A549 (cell line): ENCODE measurements around the gene PCDHB12. TPM values are rescaled to one million over a fixed set of nuclear protein-coding genes. Genes with fewer than 3 reads are reported as not detected.
A peak's percentile ranks its signal among the peaks of the same experiment; 100 is the strongest.
"Not testable (repeated sequence)": the region's sequence is repeated elsewhere in the genome, so short reads cannot be mapped to it uniquely, and the experiment has no call there.

Source experiments
- ATAC-seq, 2 experiments: fragments of 200-7000 bp in 1 of 2; fragments of >200 bp in 1 of 2; cut with Nextera tagmentation in 1 of 2; cut with Tn5 transposase in 1 of 2; 3 replicates each; pipeline versions ENCODE4 v1.8.0 to v1.9.1; 2018 to 2020; ENCODE audit warnings: mild to moderate bottlenecking in 1 of 2, moderate library complexity in 1 of 2
- CTCF ChIA-PET: fragments of 300-600 bp; sonication (Branson Sonifier 250); formaldehyde crosslinking; extraction: SDS; loops from one replicate; lab custom pipeline; 2021; ENCODE audit warnings: antibody characterized with exemption, inconsistent platforms; lab: Yijun Ruan, JAX
- POLR2A ChIA-PET: fragments of 350-600 bp; formaldehyde crosslinking; extraction: SDS; loops from one replicate; lab custom pipeline; 2021; ENCODE audit warnings: antibody characterized with exemption, inconsistent platforms; lab: Yijun Ruan, JAX
- DNase-seq, 2 experiments: peaks; one replicate each; pipeline versions ENCODE4 v3.0.0 to v3.0.0-alpha.2; 2011 to 2016; ENCODE audit warnings: low read depth in 1 of 2, low spot score in 1 of 2
- FAIRE-seq: peaks from 2 replicates; lab custom pipeline; 2011; peaks lifted over from hg19 to GRCh38; lab: Jason Lieb, UNC
- H3K27ac ChIP-seq, 2 experiments: fragments of >200 bp; sonication (Bioruptor Twin); formaldehyde crosslinking; 3 replicates each; pipeline ENCODE4 v1.5.1; 2016 to 2017
- H3K4me1 ChIP-seq: fragments of >200 bp; sonication (Bioruptor Twin); formaldehyde crosslinking; 3 replicates; pipeline ENCODE4 v1.6.1; 2016
- H3K4me2 ChIP-seq: fragments of >200 bp; sonication (Bioruptor Twin); formaldehyde crosslinking; 3 replicates; pipeline ENCODE4 v1.6.1; 2016
- H3K4me3 ChIP-seq: fragments of >200 bp; sonication (Bioruptor Twin); formaldehyde crosslinking; 3 replicates; pipeline ENCODE4 v1.5.1; 2016
- H3K9me3 ChIP-seq: fragments of >200 bp; sonication (Bioruptor Twin); formaldehyde crosslinking; 3 replicates; pipeline ENCODE4 v1.6.1; 2016
- CBX8 ChIP-seq: fragments of 200-600 bp; sonication (generic); IDR thresholded peaks from 2 replicates; pipeline ENCODE4 v1.6.1; 2016
- HDAC2 ChIP-seq: fragments of 200-600 bp; sonication (generic); IDR thresholded peaks from 2 replicates; pipeline ENCODE4 v1.6.1; 2016
- HEYL ChIP-seq: fragments of 250-450 bp; sonication (Bioruptor Pico); IDR thresholded peaks from 2 replicates; pipeline ENCODE4 v1.8.0; 2021; ENCODE audit warnings: mild to moderate bottlenecking, moderate library complexity
- HOXA7 ChIP-seq: fragments of 250-450 bp; sonication (Bioruptor Pico); IDR thresholded peaks from 2 replicates; pipeline ENCODE4 v1.5.0; 2020; ENCODE audit warnings: mild to moderate bottlenecking, moderate library complexity
- HOXB13 ChIP-seq: fragments of 250-450 bp; sonication (Bioruptor Pico); IDR thresholded peaks from 2 replicates; pipeline ENCODE4 v1.5.0; 2020; ENCODE audit warnings: low read depth, mild to moderate bottlenecking, moderate library complexity
- HOXB5 ChIP-seq: fragments of 250-450 bp; sonication (Bioruptor Pico); IDR thresholded peaks from 2 replicates; pipeline ENCODE4 v1.5.0; 2020; ENCODE audit warnings: mild to moderate bottlenecking, moderate library complexity
- JUN ChIP-seq, 2 experiments: fragments of >200 bp; sonication (Bioruptor Twin); formaldehyde crosslinking; IDR thresholded peaks; 2 replicates in 1 of 2; 3 replicates in 1 of 2; pipeline ENCODE4 v1.6.1; 2016 to 2017
- KDM1A ChIP-seq: fragments of 200-600 bp; sonication (generic); IDR thresholded peaks from 2 replicates; pipeline ENCODE4 v1.6.1; 2016; ENCODE audit warnings: low read depth, mild to moderate bottlenecking
- NPAS2 ChIP-seq: fragments of 250-450 bp; sonication (Bioruptor Pico); IDR thresholded peaks from 2 replicates; pipeline ENCODE4 v1.8.0; 2022; ENCODE audit warnings: mild to moderate bottlenecking, moderate library complexity, borderline replicate concordance
- PHF8 ChIP-seq: fragments of 200-600 bp; sonication (generic); IDR thresholded peaks from 2 replicates; pipeline ENCODE4 v1.6.1; 2016; ENCODE audit warnings: low read depth, mild to moderate bottlenecking, antibody characterized with exemption, moderate library complexity, borderline replicate concordance
- RAD21 ChIP-seq, 2 experiments: fragments of >200 bp in 1 of 2; sonication (Bioruptor Twin) in 1 of 2; formaldehyde crosslinking in 1 of 2; IDR thresholded peaks in 1 of 2; conservative IDR thresholded peaks in 1 of 2; 2 replicates in 1 of 2; 3 replicates in 1 of 2; pipeline ENCODE4 v1.6.1; 2012 to 2018; ENCODE audit warnings: inconsistent platforms in 1 of 2
- RFX5 ChIP-seq: fragments of 450-650 bp; IDR thresholded peaks from 2 replicates; pipeline ENCODE4 v1.7.1; 2014; ENCODE audit warnings: antibody characterized with exemption, mild to moderate bottlenecking, moderate library complexity
- SMC3 ChIP-seq: fragments of >200 bp; sonication (Bioruptor Twin); formaldehyde crosslinking; IDR thresholded peaks from 3 replicates; pipeline ENCODE4 v1.6.1; 2018; ENCODE audit warnings: inconsistent platforms
- TP53 ChIP-seq: fragments of 250-450 bp; sonication (Bioruptor Pico); IDR thresholded peaks from 2 replicates; pipeline ENCODE4 v1.5.0; 2021; ENCODE audit warnings: mild to moderate bottlenecking, moderate library complexity
- ZNF302 ChIP-seq: fragments of 250-450 bp; sonication (Bioruptor Pico); IDR thresholded peaks from 2 replicates; pipeline ENCODE4 v1.9.0; 2021; ENCODE audit warnings: inconsistent platforms, mild to moderate bottlenecking, moderate library complexity
- WGBS: methylation state at CpG from one replicate; pipeline ENCODE4 v1.1.6; 2017; ENCODE audit errors: missing lambda C conversion rate; 5-methylcytosine and 5-hydroxymethylcytosine counted together
- polyA plus RNA-seq, 4 experiments: library from polyadenylated mRNA; depleted of rRNA in 3 of 4; stranded (reverse); fragments of >200 nt; fragmentation: RNase III in 1 of 4; extraction: RNeasy Plus Mini Kit Qiagen cat#74134 plus additional on column Dnase treatment in 1 of 4; gene quantifications; 2 replicates in 3 of 4; 3 replicates in 1 of 4; pipeline ENCODE4 v1.2.3, GENCODE V29; 2011 to 2017
- TF ChIP-seq, protein P1 (sequence below): fragments of >200 bp; sonication (Bioruptor Twin); formaldehyde crosslinking; IDR thresholded peaks from 2 replicates; pipeline ENCODE4 v1.6.1; 2016
- TF ChIP-seq, protein P2 (sequence below): fragments of 250-450 bp; sonication (Bioruptor Pico); IDR thresholded peaks from 2 replicates; pipeline ENCODE4 v1.5.0; 2020; ENCODE audit warnings: low read depth, mild to moderate bottlenecking, moderate library complexity

Gene PCDHB12
- polyA plus RNA-seq, 2 of the 4 experiments (the other 2 are of a cell fraction) = 0.05 TPM; not detected in 1

DNA sequence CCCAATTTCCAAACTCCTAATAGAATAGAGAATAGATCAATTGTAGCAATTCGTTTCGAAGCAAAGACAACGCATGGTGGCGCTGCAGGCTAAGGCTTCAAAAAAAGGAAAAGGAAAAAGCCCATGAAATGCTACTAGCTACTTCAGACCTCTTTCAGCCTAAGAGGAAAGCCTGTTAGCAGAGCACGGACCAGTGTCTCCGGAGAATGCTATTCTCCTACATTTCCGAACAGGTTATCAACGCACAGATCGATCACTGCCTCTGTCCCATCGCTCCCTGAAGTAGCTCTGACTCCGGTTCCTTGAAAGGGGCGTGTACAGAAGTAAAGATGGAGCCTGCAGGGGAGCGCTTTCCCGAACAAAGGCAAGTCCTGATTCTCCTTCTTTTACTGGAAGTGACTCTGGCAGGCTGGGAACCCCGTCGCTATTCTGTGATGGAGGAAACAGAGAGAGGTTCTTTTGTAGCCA lies 36.8 kb downstream of the PCDHB12 start, which contains the start of gene PCDHB15:
PCDHB15 (plus strand) TSS at position 146 of the 468 bp plus-strand sequence; CDS start at position 330, 184 bp downstream.
- WGBS = 21% methylated on average over 16 of the region's 16 CpGs
- FAIRE-seq (no peak), ATAC-seq (peak in 1 of 2 experiments; percentile 35; a peak in 1 of 6 replicates), DNase-seq (peak in 1 of 2 experiments; percentile 17)
- H3K4me2 ChIP-seq = no peak within 1 kb of the TSS
- CTCF ChIA-PET = interaction anchor here (0.7 to 1.4 kb wide), 6 partner anchors 22 to 1420 kb away, joined by 3 to 7 read pairs (median 3); partner anchors contain the start of genes DIAPH1, PCDHB14 and PCDHGB1
- H3K27ac ChIP-seq = no peak within 1 kb of the TSS
- peak in 1 of 2 experiments; percentile 43; a peak in 1 of 5 replicates for TF ChIP-seq RAD21 (conservative IDR thresholded peaks at IDR 0.05 in 1 of 2, IDR thresholded peaks at IDR 0.05 in 1 of 2)
- no peak for TF ChIP-seq HOXB5 (CRISPR knock-in tag)
- H3K4me1 ChIP-seq = no peaks in the 10 kb centered on the region
- H3K9me3 ChIP-seq = peaks cover 50% of the 10 kb centered on the region; the same call in 2 of the 3 replicates
- no peak within 1 kb of the TSS for H3K4me3 ChIP-seq
- POLR2A ChIA-PET = no interaction called here

DNA sequence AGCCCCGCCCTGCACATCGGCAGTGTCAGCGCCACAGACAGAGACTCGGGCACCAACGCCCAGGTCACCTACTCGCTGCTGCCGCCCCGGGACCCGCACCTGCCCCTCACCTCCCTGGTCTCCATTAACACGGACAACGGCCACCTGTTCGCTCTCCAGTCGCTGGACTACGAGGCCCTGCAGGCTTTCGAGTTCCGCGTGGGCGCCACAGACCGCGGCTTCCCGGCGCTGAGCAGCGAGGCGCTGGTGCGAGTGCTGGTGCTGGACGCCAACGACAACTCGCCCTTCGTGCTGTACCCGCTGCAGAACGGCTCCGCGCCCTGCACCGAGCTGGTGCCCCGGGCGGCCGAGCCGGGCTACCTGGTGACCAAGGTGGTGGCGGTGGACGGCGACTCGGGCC lies 38.5 kb downstream of the PCDHB12 start:
- FAIRE-seq, ATAC-seq, CTCF ChIA-PET, H3K4me2 ChIP-seq, H3K4me3 ChIP-seq, H3K4me1 ChIP-seq, DNase-seq, H3K27ac ChIP-seq: not testable (repeated sequence)
- H3K9me3 ChIP-seq = peaks cover 48% of the 10 kb centered on the region; the same call in 2 of the 3 replicates
- POLR2A ChIA-PET = interaction anchor here (0.7 kb wide), 1 partner anchor 16 kb away, joined by 6 read pairs; no protein-coding TSS in a partner anchor
- WGBS = 63% methylated on average over 13 of the region's 42 CpGs

DNA sequence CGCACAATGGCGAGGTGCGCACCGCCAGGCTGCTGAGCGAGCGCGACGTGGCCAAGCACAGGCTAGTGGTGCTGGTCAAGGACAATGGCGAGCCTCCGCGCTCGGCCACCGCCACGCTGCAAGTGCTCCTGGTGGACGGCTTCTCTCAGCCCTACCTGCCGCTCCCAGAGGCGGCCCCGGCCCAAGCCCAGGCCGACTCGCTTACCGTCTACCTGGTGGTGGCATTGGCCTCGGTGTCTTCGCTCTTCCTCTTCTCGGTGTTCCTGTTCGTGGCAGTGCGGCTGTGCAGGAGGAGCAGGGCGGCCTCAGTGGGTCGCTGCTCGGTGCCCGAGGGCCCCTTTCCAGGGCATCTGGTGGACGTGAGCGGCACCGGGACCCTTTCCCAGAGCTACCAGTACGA lies 38.9 kb downstream of the PCDHB12 start:
- DNase-seq, H3K4me1 ChIP-seq, ATAC-seq, H3K4me3 ChIP-seq, FAIRE-seq, H3K27ac ChIP-seq, H3K4me2 ChIP-seq: not testable (repeated sequence)
- WGBS = 70% methylated on average over 23 of the region's 34 CpGs
- peaks cover 50% of the 10 kb centered on the region; the same call in 2 of the 3 replicates for H3K9me3 ChIP-seq
- CTCF ChIA-PET = interaction anchor here (0.6 kb wide), 1 partner anchor 255 kb away, joined by 3 read pairs; no protein-coding TSS in a partner anchor
- POLR2A ChIA-PET = interaction anchor here (0.7 kb wide), 1 partner anchor 15 kb away, joined by 6 read pairs; no protein-coding TSS in a partner anchor

DNA sequence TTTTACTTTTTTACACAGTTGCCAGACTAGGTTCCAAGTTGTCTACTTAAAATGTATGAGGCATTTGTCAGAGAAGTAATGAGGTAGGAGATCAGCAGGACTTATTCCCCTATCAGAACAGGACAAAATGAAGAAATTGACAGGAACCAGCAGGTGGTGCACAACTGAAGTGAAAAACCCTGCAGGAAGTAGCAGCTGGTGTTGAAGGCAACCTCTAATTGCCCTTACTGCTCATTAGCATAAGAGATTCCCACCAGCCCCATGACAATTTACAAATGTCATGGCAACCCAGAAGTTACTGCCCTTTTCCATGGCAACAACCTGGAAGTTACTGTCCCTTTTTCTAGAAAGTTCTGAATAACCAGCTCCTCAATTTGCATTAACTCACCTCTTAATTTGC lies 42.1 kb downstream of the PCDHB12 start:
- TF ChIP-seq HOXB5 (CRISPR knock-in tag) (no peak), HDAC2 (no peak)
- Histone ChIP-seq H3K4me1 (no peaks in the 10 kb centered on the region), H3K4me2 (no peak overlapping the region), H3K9me3 (peaks cover 57% of the 10 kb centered on the region), H3K4me3 (no peak overlapping the region), H3K27ac (no peak overlapping the region)
- no peak for FAIRE-seq
- ChIA-PET POLR2A (no interaction called here), CTCF (interaction anchor here (0.6 to 1.1 kb wide), 2 partner anchors 17 to 100 kb away, joined by 3 to 4 read pairs; partner anchors contain the start of gene PCDHB6)
- no peak for ATAC-seq
- no peak for DNase-seq

DNA sequence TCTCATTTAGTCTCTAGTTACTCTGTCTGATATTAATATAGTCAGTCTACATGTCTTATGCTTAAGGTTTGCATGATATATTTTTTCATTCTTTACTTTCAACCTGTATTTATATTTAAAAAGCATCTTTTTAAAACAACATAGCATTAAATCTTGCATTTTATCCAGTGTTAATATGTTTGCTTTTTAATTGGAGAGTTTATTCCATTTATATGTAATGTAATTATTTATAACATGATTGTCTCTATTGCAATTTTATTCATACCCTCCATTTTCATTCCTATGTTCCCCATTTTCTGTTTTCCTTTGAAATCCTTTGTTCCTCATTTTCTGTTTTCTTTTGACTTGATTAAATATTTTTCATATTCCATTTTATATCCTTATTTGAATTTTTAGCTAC lies 49.9 kb downstream of the PCDHB12 start:
- TF ChIP-seq, protein P1, sequence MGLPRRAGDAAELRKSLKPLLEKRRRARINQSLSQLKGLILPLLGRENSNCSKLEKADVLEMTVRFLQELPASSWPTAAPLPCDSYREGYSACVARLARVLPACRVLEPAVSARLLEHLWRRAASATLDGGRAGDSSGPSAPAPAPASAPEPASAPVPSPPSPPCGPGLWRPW = no peak
- TF ChIP-seq TP53 (CRISPR knock-in tag) (no peak), HEYL (CRISPR knock-in tag) (no peak)

DNA sequence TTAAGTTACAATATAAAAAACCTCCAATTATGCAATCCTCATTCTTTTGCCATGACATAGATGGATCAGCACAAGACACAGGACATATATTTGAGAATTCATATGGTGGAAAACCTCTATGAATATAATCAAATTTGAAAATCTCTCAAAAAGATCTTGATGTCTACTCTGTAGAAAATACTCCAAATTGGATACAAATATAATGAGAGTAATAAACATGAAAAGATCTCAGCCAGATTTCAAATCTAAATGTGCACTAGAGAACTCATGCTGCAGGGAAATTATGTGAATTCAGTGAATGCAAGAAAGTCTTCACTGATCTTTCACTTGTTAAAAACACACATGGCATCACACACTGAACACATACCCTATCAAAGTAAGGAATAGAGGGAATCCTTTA lies 50.4 kb downstream of the PCDHB12 start:
- no peak overlapping the region for H3K4me2 ChIP-seq
- no peak for FAIRE-seq
- DNase-seq = no peak
- H3K4me3 ChIP-seq = no peak overlapping the region
- no peak for ATAC-seq
- H3K4me1 ChIP-seq = no peaks in the 10 kb centered on the region
- no peak overlapping the region for H3K27ac ChIP-seq
- POLR2A ChIA-PET = no interaction called here
- peaks cover 88% of the 10 kb centered on the region for H3K9me3 ChIP-seq
- CTCF ChIA-PET = no interaction called here
- TF ChIP-seq HOXB13 (CRISPR knock-in tag) (no peak), PHF8 (no peak), RFX5 (no peak), RAD21 (conservative IDR thresholded peaks at IDR 0.05 in 1 of 2, IDR thresholded peaks at IDR 0.05 in 1 of 2) (no peak), JUN (IDR thresholded peaks at IDR 0.05) (no peak), NPAS2 (no peak), SMC3 (no peak), KDM1A (no peak), CBX8 (no peak), HOXA7 (CRISPR knock-in tag) (no peak), HEYL (CRISPR knock-in tag) (no peak), HDAC2 (no peak), ZNF302 (CRISPR knock-in tag) (no peak)
- TF ChIP-seq, protein P1 = no peak
- TF ChIP-seq, protein P2, sequence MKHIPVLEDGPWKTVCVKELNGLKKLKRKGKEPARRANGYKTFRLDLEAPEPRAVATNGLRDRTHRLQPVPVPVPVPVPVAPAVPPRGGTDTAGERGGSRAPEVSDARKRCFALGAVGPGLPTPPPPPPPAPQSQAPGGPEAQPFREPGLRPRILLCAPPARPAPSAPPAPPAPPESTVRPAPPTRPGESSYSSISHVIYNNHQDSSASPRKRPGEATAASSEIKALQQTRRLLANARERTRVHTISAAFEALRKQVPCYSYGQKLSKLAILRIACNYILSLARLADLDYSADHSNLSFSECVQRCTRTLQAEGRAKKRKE (CRISPR knock-in tag) = no peak

More for the DNA sequence above, 49.9 kb downstream of the PCDHB12 start:
- DNase-seq = no peak
- no peak for FAIRE-seq
- no peak for ATAC-seq
- ChIA-PET CTCF (no interaction called here), POLR2A (no interaction called here)
- Histone ChIP-seq H3K4me3 (no peak overlapping the region), H3K4me2 (no peak overlapping the region), H3K27ac (no peak overlapping the region), H3K9me3 (peaks cover 89% of the 10 kb centered on the region), H3K4me1 (no peaks in the 10 kb centered on the region)
